Suppressor macrophage treated with lipopolysaccharide for 1 hour (primary cell): ENCODE measurements around the gene DDX10.
A peak's percentile ranks its signal among the peaks of the same experiment; 100 is the strongest.

Experiments
- DNase-seq, 3 donors: peaks; one replicate each; pipeline ENCODE4 v3.0.0-alpha.2; 2020 to 2022

DDX10 gene

DNA sequence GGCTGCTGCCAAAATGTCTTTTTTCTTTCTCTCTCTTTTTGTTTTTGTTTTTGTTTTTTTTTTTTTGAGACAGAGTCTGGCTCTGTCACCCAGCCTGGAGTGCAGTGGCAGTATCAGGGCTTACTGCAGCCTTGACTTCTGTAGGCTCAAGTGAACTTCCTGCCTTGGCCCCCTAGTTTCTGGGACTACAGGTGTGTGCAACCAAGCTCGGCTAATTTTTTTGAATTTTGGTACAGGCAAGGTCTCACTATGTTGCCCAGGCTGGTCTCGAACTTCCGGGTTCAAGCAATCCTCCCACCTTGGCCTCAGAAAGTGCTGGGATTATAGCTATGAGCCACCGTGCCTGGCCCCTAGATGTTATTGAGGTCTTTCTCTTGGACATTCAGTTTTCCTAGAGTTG lies 2.2 kb upstream of the DDX10 start:
- DNase-seq: no peak

DNA sequence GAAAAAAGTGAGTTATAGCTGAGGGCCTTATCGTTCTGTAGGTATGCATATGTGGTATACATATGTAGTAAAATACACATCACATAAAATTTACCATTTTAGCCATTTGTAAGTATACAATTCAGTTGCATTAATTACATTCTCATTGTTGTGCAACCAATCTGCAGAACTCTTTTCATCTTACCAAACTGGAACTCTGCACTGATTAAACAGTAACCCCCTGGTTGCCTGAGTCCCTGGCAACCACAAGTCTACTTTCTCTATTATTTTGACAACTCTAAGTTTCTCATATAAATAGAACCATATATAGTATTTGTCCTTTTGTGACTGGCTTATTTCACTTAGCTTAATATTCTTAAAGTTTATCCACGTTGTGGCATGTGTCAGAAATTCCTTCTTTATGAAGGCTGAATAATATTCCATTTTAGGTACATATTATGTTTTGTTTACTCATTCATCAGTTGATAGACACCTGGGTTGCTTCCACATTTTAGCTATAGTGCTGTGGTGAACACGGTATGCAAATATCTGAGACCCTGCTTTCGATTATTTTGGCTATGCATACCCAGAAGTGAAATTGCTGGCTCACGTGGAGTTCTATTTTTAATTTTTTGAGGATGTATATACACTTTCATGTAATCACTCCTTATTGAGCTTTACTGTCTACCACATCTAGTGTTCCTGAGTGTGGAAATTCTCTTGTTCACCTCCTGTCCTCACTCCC lies 1.6 kb upstream of the DDX10 start:
- DNase-seq: no peak

DNA sequence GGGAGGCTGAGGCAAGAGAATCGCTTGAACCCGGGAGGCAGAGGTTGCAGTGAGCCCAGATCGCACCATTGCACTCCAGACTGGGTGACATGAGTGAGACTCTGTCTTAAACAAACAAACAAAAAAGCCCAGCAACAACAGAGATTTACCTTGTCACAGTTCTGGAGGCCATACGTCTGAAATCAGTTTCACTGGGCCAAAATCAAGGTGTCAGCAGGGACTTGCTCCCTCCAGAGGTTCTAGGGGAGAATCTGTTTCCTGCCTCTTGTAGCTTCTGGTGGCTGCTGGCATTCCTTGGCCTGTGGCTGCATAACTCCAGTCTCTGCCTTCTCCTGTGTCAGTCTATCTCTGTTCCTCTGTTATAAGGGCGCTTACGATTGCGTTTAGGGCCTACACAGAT lies 1.5 kb downstream of the DDX10 start:
- DNase-seq: no peak

- DNase-seq: no peak
Measured at GRCh38 chr11:108669286-108669685, 4.4 kb downstream of the DDX10 start.

GRCh38 chr11:108669711-108670110 lies 4.8 kb downstream of the DDX10 start:
- no peak for DNase-seq

DNA sequence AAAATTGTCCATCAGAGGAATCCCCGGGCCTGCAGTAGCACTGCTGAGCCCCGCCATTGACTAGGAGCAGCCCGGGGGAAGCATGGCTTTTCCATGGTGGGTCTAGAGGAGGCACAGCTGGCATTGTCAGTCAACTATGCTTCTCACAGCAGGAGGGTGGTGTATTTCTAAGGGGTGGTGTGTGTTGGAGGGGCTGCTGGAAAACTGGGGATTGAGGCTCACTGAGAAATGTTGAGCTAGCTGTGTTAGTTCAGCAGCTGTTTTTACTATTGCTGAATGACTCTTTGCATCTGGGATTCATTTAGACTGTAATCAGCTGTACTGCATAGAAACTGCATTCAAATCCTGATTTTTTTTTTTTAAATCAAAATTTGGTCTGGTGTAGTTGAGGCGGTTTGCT lies 5.6 kb downstream of the DDX10 start:
- no peak for DNase-seq

DNA sequence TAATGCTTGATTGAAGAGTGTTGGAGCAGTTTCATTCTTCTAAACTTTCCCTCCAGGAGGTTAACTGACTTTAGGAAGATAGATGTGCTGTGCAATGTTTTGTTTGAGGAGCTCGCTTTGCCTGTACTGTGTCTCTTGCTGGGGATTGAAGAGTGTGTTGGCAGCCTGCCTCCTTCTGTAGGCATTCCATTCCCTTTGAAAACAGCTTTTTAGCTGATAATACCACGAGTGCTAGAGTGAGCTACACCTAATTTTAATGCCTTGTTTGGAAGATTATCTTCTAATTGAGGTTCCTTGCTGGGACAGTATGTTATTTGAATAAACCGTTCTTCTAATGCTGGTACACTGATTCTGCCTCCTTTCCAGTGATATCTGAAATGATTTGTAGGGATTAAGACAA lies 7.2 kb downstream of the DDX10 start:
- DNase-seq: no peak

GRCh38 chr11:108672786-108673185 lies 7.9 kb downstream of the DDX10 start:
- DNase-seq: no peak

DNA sequence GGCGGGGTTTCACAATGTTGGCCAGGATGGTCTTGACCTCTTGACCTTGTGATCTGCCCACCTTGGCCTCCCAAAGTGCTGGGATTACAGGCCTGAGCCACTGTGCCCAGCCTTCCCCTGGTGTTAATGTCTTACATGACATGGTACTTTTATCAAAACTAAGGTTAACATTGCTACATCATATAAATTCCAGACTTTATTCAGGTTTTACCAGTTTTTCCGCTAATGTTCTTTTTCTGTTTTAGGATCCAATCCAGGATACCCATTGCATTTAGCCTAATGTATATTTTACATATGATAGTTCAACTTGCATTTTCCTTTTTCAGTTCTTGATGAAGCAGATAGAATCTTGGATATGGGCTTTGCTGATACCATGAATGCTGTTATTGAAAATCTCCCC lies 14.2 kb downstream of the DDX10 start:
- no peak for DNase-seq

GRCh38 chr11:108680271-108680670 lies 15.4 kb downstream of the DDX10 start:
- no peak for DNase-seq

- no peak for DNase-seq
Measured at GRCh38 chr11:108685419-108686130, 20.7 kb downstream of the DDX10 start.

- peak; percentile 34 to 57 (median 49) for DNase-seq
Measured at GRCh38 chr11:108693852-108694251, 29.0 kb downstream of the DDX10 start.

DNA sequence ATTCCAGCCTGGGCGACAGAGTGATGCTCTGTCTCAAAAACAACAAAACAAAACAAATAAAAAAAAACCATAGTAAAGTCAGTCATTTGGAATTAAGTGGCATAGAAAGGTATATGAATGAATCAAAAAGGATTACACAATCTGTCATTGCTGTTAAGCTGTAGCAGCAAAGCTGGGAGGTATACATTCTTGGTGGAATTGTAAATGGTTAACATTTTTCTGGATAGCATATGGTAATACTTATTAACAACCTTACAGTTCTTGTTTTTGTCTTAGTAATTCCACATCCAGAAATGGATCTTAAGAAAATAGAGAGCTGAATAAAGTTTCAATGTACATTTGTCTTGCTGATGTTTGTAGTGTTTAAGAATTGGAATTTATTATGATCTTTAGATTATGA lies 30.0 kb downstream of the DDX10 start:
- no peak for DNase-seq

GRCh38 chr11:108697872-108698473 lies 33.1 kb downstream of the DDX10 start:
- peak; percentile 79 to 88 (median 83) for DNase-seq

GRCh38 chr11:108698844-108699642 lies 34.2 kb downstream of the DDX10 start:
- no peak for DNase-seq

DNA sequence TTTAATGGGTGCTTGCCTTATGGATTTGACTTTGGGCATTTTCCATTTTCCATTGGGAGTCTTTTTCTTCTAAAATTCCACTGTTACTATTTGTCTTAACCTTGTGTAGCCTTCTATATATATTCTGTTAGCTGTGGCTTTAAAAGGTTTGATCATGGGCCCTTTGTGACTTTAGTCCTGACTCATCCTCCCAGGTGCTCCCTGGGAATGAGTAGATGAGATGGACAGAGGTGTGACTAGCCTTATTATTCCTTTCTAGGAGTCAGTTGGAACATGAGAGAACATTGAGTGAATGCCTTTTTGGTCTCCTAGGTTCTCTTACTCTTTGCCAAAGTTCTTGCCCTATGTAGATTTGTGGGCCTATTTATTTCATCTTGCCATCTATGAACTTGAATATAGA lies 39.0 kb downstream of the DDX10 start:
- no peak for DNase-seq

- no peak for DNase-seq
Measured at GRCh38 chr11:108705061-108705460, 40.2 kb downstream of the DDX10 start.

GRCh38 chr11:108708173-108708572 lies 43.3 kb downstream of the DDX10 start:
- no peak for DNase-seq

DNA sequence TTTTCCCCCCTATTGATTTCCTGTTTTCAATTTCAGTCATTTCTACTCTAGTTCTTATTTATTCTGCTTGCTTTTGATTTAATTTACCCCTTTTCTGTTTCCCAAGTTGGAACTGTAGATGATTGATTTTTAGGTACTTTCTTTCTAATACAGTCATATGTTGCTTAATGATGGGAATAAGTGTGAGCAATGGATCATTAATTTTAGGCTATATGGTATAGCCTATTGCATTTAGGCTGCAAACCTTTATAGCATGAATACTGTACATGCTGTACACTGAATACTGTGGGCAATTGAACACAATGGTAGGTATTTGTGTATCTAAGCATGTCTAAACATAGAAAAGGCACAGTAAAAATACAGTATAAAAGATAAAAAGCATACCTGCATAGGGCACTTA lies 44.9 kb downstream of the DDX10 start:
- DNase-seq: no peak

DNA sequence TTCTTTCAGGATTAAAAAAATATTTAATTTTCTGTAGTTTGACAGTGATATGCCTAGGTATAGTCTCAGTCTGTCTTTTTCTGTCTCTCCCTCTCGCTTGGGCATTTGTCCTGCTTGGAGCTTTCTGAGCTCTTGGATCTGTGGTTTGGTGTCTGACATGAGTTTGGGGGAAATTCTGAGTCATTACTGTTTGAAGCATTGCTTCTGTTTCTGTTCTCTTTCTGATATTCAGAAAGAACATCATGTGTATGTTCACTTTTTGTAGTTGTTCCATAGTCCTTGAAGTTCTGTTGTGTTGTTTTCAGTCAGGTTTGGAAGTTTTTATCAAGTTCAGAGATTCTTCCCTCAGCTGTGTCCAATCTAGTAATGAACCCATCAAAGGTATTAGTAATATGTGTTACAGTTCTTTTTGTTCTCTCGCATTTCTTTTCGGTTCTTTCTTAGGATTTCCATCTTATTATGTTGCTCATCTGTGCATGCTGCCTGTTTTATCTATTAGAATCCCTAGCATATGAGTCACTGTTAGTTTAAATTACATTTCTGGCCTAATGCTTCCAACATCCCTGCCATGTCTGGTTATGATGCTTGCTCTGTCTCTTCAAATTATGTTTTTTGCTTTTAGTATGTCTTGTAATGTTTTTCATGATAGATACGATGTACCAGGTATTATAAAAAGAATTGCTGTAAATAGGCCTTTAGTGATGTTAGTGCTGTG lies 48.4 kb downstream of the DDX10 start:
- peak; percentile 26 to 46 (median 28) for DNase-seq

- no peak for DNase-seq
Measured at GRCh38 chr11:108715239-108715638, 50.4 kb downstream of the DDX10 start.

DNA sequence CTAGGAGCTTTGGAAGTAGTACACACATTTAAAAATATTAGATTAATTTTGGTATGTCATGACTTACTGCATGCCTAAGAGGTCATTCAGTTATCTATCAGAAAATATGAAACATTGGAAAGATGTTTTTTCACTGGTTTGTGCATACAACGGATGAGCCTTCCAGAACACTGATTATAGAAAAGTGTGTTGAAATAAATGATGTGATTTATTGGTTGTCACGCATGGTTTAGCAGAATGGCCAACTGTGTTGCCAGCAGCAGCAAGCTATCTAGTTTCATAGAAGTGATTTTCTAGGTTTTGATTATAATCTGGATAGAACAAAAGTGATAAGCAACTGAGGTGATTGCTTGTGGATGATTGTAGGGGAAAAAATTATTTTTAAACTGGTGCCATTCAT lies 53.6 kb downstream of the DDX10 start:
- DNase-seq: no peak
